SKM-1 (cell line): ENCODE results near the gene MAP3K13.
A peak's percentile ranks its signal among the peaks of the same experiment; 100 is the strongest.

ENCODE experiments used
- DNase-seq: peaks from one replicate; lab custom pipeline; 2025; ENCODE audit not compliant: unreplicated experiment; lab: John Stamatoyannopoulos, UW

The MAP3K13 gene

GRCh38 chr3:185362850-185363661 is at the start of gene MAP3K13:
MAP3K13 (plus strand) TSS chr3:185363136; CDS start chr3:185428582, 65,446 bp downstream.
- no peak for DNase-seq

- no peak for DNase-seq
Observed at GRCh38 chr3:185313693-185314246, 49.2 kb upstream of the MAP3K13 start.

GRCh38 chr3:185316740-185317412 is 46.1 kb upstream of the MAP3K13 start:
- peak; percentile 44 for DNase-seq

- no peak for DNase-seq
Observed at GRCh38 chr3:185317674-185318073, 45.3 kb upstream of the MAP3K13 start.

- no peak for DNase-seq
Observed at GRCh38 chr3:185318141-185318540, 44.8 kb upstream of the MAP3K13 start.

GRCh38 chr3:185319801-185320200 is 43.1 kb upstream of the MAP3K13 start:
- no peak for DNase-seq

GRCh38 chr3:185320949-185321348 is 42.0 kb upstream of the MAP3K13 start:
- DNase-seq: no peak

- no peak for DNase-seq
Observed at GRCh38 chr3:185322101-185322719, 40.7 kb upstream of the MAP3K13 start.

- DNase-seq: no peak
Observed at GRCh38 chr3:185325946-185326791, 36.8 kb upstream of the MAP3K13 start.

- no peak for DNase-seq
Observed at GRCh38 chr3:185327062-185327461, 35.9 kb upstream of the MAP3K13 start.

GRCh38 chr3:185328324-185329004 is 34.5 kb upstream of the MAP3K13 start:
- no peak for DNase-seq

GRCh38 chr3:185330238-185330637 is 32.7 kb upstream of the MAP3K13 start:
- DNase-seq: peak; percentile 23

- no peak for DNase-seq
Observed at GRCh38 chr3:185330644-185331043, 32.3 kb upstream of the MAP3K13 start.

- peak; percentile 93 for DNase-seq
Observed at GRCh38 chr3:185332026-185332735, 30.8 kb upstream of the MAP3K13 start.

- no peak for DNase-seq
Observed at GRCh38 chr3:185335799-185336198, 27.1 kb upstream of the MAP3K13 start.

GRCh38 chr3:185337231-185337816 is 25.6 kb upstream of the MAP3K13 start:
- DNase-seq: no peak

- no peak for DNase-seq
Observed at GRCh38 chr3:185339945-185340344, 23.0 kb upstream of the MAP3K13 start.

GRCh38 chr3:185340751-185341150 is 22.2 kb upstream of the MAP3K13 start:
- no peak for DNase-seq
